ENCODE measurements around the gene TTC9B.

GRCh38 chr19:40251244-40251643 lies 33.1 kb upstream of the TTC9B start:
- no peak for TF ChIP-seq CTCF (IDR thresholded peaks at IDR 0.05; ENCODE audit: borderline replicate concordance, extremely low read depth, low read length, poor library complexity, severe bottlenecking)
- no peak for TF ChIP-seq EZH2 (IDR thresholded peaks at IDR 0.05; ENCODE audit: borderline replicate concordance, low read depth, low read length, severe bottlenecking)

All from DND-41 (cell line).